Stomach smooth muscle (tissue), 2 donors: ENCODE measurements around the gene MMP20.

Experiments used
- H3K27ac ChIP-seq: one replicate; pipeline ENCODE4 v1.7.0; 2013; ENCODE audit warnings: mild to moderate bottlenecking, low read length, inconsistent platforms
- H3K27me3 ChIP-seq, 2 donors: one replicate each; pipeline ENCODE4 v1.7.0; 2013; ENCODE audit warnings: low read length in 2 of 2; ENCODE audit not compliant: insufficient read depth in 2 of 2, control insufficient read depth in 1 of 2
- H3K36me3 ChIP-seq, 2 donors: one replicate each; pipeline ENCODE4 v1.7.0; 2013; ENCODE audit warnings: low read length in 2 of 2; ENCODE audit not compliant: control insufficient read depth in 2 of 2, insufficient read depth in 2 of 2
- H3K4me1 ChIP-seq: one replicate; pipeline ENCODE4 v1.7.0; 2013; ENCODE audit warnings: low read length; ENCODE audit not compliant: control insufficient read depth, insufficient read depth
- H3K4me3 ChIP-seq, 2 donors: one replicate each; pipeline ENCODE4 v1.7.0; 2013; ENCODE audit warnings: low read length in 2 of 2
- H3K9ac ChIP-seq, 2 donors: one replicate each; pipeline ENCODE4 v1.7.0; 2013; ENCODE audit warnings: low read length in 2 of 2, mild to moderate bottlenecking in 1 of 2
- H3K9me3 ChIP-seq, 2 donors: one replicate each; pipeline ENCODE4 v1.7.0; 2013; ENCODE audit warnings: low read length in 2 of 2; ENCODE audit not compliant: control insufficient read depth in 2 of 2
- donor health status: healthy.
- donor health status: Pancreatic carcinoma.

Gene MMP20

GRCh38 chr11:102623128-102623527 is 2.0 kb downstream of the MMP20 start:
- Histone ChIP-seq H3K9me3 (no peaks in the 10 kb centered on the region), H3K4me1 (no peaks in the 10 kb centered on the region), H3K36me3 (no peaks in the 10 kb centered on the region), H3K27ac (no peak overlapping the region), H3K9ac (no peak overlapping the region), H3K4me3 (no peak overlapping the region), H3K27me3 (no peaks in the 10 kb centered on the region)

- H3K4me1 ChIP-seq, result no peaks in the 10 kb centered on the region
- no peaks in the 10 kb centered on the region for H3K36me3 ChIP-seq
- no peaks in the 10 kb centered on the region for H3K9me3 ChIP-seq
- no peak overlapping the region for H3K27ac ChIP-seq
- no peaks in the 10 kb centered on the region for H3K27me3 ChIP-seq
- no peak overlapping the region for H3K9ac ChIP-seq
- H3K4me3 ChIP-seq, result no peak overlapping the region
These were observed 2.9 kb downstream of the MMP20 start for GRCh38 chr11:102622258-102622657.

GRCh38 chr11:102620818-102621561 is 4.1 kb downstream of the MMP20 start:
- no peaks in the 10 kb centered on the region for H3K4me1 ChIP-seq
- H3K9me3 ChIP-seq, result no peaks in the 10 kb centered on the region
- no peak overlapping the region for H3K4me3 ChIP-seq
- H3K9ac ChIP-seq, result no peak overlapping the region
- H3K36me3 ChIP-seq, result no peaks in the 10 kb centered on the region
- H3K27ac ChIP-seq, result no peak overlapping the region
- no peaks in the 10 kb centered on the region for H3K27me3 ChIP-seq

GRCh38 chr11:102620179-102620578 is 5.0 kb downstream of the MMP20 start:
- Histone ChIP-seq H3K27me3 (no peaks in the 10 kb centered on the region), H3K4me3 (no peak overlapping the region), H3K36me3 (no peaks in the 10 kb centered on the region), H3K4me1 (no peaks in the 10 kb centered on the region), H3K9me3 (no peaks in the 10 kb centered on the region), H3K27ac (no peak overlapping the region), H3K9ac (no peak overlapping the region)

GRCh38 chr11:102617466-102618008 is 7.6 kb downstream of the MMP20 start:
- H3K27ac ChIP-seq, result no peak overlapping the region
- no peaks in the 10 kb centered on the region for H3K27me3 ChIP-seq
- H3K9ac ChIP-seq, result no peak overlapping the region
- no peaks in the 10 kb centered on the region for H3K9me3 ChIP-seq
- H3K36me3 ChIP-seq, result no peaks in the 10 kb centered on the region
- H3K4me3 ChIP-seq, result no peak overlapping the region
- no peaks in the 10 kb centered on the region for H3K4me1 ChIP-seq

GRCh38 chr11:102615894-102616432 is 9.2 kb downstream of the MMP20 start:
- Histone ChIP-seq H3K9me3 (no peaks in the 10 kb centered on the region), H3K4me1 (no peaks in the 10 kb centered on the region), H3K9ac (no peak overlapping the region), H3K36me3 (no peaks in the 10 kb centered on the region), H3K27ac (no peak overlapping the region), H3K27me3 (no peaks in the 10 kb centered on the region), H3K4me3 (no peak overlapping the region)

GRCh38 chr11:102615077-102615893 is 9.8 kb downstream of the MMP20 start:
- Histone ChIP-seq H3K36me3 (no peaks in the 10 kb centered on the region), H3K9ac (no peak overlapping the region), H3K27me3 (no peaks in the 10 kb centered on the region), H3K4me1 (no peaks in the 10 kb centered on the region), H3K27ac (no peak overlapping the region), H3K4me3 (no peak overlapping the region), H3K9me3 (no peaks in the 10 kb centered on the region)

- Histone ChIP-seq H3K36me3 (no peaks in the 10 kb centered on the region), H3K27ac (no peak overlapping the region), H3K27me3 (no peaks in the 10 kb centered on the region), H3K4me3 (no peak overlapping the region), H3K9ac (no peak overlapping the region), H3K9me3 (no peaks in the 10 kb centered on the region), H3K4me1 (no peaks in the 10 kb centered on the region)
These were observed 10.6 kb downstream of the MMP20 start for GRCh38 chr11:102614485-102614884.

GRCh38 chr11:102614031-102614430 is 11.1 kb downstream of the MMP20 start:
- H3K36me3 ChIP-seq, result no peaks in the 10 kb centered on the region
- H3K4me1 ChIP-seq, result no peaks in the 10 kb centered on the region
- no peaks in the 10 kb centered on the region for H3K27me3 ChIP-seq
- H3K9me3 ChIP-seq, result no peaks in the 10 kb centered on the region
- no peak overlapping the region for H3K9ac ChIP-seq
- no peak overlapping the region for H3K27ac ChIP-seq
- no peak overlapping the region for H3K4me3 ChIP-seq

- Histone ChIP-seq H3K4me1 (no peaks in the 10 kb centered on the region), H3K27me3 (no peaks in the 10 kb centered on the region), H3K9me3 (no peaks in the 10 kb centered on the region), H3K9ac (no peak overlapping the region), H3K4me3 (no peak overlapping the region), H3K36me3 (no peaks in the 10 kb centered on the region), H3K27ac (no peak overlapping the region)
These were observed 11.7 kb downstream of the MMP20 start for GRCh38 chr11:102613450-102613849.
